ENCODE measurements around the gene ITM2C. TPM values are rescaled to one million over a fixed set of nuclear protein-coding genes. Genes with fewer than 3 reads are reported as not detected.

The ITM2C gene
- total and polyA plus RNA-seq, 2 of the 8 experiments (the other 6 are each of a cell fraction or from before 2014, with no cell fraction given) = 362 to 742 TPM

DNA sequence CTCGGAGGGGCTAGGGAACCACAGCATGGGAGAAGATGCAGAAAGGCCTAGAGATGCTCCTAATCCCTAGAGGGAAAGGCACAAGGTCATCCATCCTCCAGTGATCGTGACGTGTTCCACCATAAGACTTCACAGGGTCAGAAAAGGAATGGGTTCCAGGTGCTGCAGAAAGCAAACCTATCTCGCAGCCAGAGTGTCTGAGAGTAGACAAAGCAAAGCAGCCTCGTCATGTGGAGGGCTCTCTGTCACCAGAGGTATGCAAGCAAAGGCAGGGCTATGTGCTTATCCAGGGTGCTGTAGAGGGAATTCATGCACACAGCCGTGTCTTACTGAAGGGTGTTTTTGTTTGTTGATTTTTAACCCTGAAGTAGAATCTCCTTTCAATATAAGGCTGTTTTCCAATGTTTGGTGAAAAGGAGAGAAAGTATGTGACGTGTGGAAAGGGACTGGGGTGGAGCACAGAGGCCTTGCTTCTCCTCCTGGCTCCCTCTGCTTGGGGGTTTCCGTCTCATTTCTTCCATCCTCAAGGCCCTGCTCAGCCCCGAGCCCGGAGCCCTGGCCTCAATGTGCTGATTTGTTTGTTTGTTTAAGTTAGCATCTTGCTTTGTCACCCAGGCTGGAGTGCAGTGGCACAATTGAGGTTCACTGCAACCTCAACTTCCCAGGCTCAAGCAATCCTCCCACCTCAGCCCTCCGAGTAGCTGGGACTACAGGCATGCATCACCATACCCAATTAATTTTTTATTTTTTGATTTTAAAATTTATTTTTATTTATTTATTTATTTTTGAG lies 57.3 kb downstream of the ITM2C start (continued):
- no peak for TF ChIP-seq RBBP5 (IDR thresholded peaks at IDR 0.05; ENCODE audit: borderline replicate concordance, low read depth, low read length)
- TF ChIP-seq SAP30 (IDR thresholded peaks at IDR 0.05; ENCODE audit: insufficient read depth, insufficient replicate concordance, low read length) = no peak
- TF ChIP-seq SIRT6 (IDR thresholded peaks at IDR 0.05; ENCODE audit: low read length) = no peak
- TF ChIP-seq E2F6 (IDR thresholded peaks at IDR 0.05) = no peak
- TF ChIP-seq, protein P1, sequence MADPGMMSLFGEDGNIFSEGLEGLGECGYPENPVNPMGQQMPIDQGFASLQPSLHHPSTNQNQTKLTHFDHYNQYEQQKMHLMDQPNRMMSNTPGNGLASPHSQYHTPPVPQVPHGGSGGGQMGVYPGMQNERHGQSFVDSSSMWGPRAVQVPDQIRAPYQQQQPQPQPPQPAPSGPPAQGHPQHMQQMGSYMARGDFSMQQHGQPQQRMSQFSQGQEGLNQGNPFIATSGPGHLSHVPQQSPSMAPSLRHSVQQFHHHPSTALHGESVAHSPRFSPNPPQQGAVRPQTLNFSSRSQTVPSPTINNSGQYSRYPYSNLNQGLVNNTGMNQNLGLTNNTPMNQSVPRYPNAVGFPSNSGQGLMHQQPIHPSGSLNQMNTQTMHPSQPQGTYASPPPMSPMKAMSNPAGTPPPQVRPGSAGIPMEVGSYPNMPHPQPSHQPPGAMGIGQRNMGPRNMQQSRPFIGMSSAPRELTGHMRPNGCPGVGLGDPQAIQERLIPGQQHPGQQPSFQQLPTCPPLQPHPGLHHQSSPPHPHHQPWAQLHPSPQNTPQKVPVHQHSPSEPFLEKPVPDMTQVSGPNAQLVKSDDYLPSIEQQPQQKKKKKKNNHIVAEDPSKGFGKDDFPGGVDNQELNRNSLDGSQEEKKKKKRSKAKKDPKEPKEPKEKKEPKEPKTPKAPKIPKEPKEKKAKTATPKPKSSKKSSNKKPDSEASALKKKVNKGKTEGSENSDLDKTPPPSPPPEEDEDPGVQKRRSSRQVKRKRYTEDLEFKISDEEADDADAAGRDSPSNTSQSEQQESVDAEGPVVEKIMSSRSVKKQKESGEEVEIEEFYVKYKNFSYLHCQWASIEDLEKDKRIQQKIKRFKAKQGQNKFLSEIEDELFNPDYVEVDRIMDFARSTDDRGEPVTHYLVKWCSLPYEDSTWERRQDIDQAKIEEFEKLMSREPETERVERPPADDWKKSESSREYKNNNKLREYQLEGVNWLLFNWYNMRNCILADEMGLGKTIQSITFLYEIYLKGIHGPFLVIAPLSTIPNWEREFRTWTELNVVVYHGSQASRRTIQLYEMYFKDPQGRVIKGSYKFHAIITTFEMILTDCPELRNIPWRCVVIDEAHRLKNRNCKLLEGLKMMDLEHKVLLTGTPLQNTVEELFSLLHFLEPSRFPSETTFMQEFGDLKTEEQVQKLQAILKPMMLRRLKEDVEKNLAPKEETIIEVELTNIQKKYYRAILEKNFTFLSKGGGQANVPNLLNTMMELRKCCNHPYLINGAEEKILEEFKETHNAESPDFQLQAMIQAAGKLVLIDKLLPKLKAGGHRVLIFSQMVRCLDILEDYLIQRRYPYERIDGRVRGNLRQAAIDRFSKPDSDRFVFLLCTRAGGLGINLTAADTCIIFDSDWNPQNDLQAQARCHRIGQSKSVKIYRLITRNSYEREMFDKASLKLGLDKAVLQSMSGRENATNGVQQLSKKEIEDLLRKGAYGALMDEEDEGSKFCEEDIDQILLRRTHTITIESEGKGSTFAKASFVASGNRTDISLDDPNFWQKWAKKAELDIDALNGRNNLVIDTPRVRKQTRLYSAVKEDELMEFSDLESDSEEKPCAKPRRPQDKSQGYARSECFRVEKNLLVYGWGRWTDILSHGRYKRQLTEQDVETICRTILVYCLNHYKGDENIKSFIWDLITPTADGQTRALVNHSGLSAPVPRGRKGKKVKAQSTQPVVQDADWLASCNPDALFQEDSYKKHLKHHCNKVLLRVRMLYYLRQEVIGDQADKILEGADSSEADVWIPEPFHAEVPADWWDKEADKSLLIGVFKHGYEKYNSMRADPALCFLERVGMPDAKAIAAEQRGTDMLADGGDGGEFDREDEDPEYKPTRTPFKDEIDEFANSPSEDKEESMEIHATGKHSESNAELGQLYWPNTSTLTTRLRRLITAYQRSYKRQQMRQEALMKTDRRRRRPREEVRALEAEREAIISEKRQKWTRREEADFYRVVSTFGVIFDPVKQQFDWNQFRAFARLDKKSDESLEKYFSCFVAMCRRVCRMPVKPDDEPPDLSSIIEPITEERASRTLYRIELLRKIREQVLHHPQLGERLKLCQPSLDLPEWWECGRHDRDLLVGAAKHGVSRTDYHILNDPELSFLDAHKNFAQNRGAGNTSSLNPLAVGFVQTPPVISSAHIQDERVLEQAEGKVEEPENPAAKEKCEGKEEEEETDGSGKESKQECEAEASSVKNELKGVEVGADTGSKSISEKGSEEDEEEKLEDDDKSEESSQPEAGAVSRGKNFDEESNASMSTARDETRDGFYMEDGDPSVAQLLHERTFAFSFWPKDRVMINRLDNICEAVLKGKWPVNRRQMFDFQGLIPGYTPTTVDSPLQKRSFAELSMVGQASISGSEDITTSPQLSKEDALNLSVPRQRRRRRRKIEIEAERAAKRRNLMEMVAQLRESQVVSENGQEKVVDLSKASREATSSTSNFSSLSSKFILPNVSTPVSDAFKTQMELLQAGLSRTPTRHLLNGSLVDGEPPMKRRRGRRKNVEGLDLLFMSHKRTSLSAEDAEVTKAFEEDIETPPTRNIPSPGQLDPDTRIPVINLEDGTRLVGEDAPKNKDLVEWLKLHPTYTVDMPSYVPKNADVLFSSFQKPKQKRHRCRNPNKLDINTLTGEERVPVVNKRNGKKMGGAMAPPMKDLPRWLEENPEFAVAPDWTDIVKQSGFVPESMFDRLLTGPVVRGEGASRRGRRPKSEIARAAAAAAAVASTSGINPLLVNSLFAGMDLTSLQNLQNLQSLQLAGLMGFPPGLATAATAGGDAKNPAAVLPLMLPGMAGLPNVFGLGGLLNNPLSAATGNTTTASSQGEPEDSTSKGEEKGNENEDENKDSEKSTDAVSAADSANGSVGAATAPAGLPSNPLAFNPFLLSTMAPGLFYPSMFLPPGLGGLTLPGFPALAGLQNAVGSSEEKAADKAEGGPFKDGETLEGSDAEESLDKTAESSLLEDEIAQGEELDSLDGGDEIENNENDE (IDR thresholded peaks at IDR 0.05; ENCODE audit: insufficient replicate concordance, low read length) = no peak
- TF ChIP-seq CTBP2 (IDR thresholded peaks at IDR 0.05; ENCODE audit: borderline replicate concordance, insufficient read depth, insufficient read length, low read length) = no peak
- TF ChIP-seq JUND (IDR thresholded peaks at IDR 0.05; ENCODE audit: low read length) = no peak
- no peak for TF ChIP-seq RAD21 (IDR thresholded peaks at IDR 0.05 in 1 of 2, conservative IDR thresholded peaks at IDR 0.05 in 1 of 2; ENCODE audit: low read depth in 2 of 2, low read length in 2 of 2)
